ENCODE measurements around the gene RNF6.
"Not testable (repeated sequence)": the region's sequence is repeated elsewhere in the genome, so short reads cannot be mapped to it uniquely, and the experiment has no call there.

RNF6 gene

DNA sequence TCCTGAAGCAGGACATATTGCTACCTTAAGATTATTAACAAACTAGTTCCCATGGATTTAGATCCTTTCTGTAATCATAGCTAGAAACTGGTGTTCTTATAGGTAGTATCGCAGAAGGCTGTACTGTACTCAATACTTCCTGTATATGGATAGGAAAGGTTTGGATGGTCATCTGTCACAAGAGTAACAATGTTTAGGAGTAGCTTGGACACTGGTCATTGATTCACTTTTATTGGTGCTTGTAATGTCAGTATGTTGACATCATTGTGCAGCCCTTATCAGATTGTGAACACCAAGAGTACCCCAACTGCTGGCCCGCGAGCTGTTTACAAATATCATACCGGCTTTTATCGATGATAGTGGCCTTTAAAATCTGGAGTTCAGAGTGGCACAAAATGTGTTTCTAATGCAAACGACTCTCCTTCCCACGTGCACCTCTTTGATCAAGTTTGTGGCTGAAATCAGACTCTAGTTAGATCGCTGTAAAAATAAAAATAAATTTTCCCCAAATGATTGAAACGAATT is 31.2 kb upstream of the RNF6 start:
- TF ChIP-seq, protein P1, sequence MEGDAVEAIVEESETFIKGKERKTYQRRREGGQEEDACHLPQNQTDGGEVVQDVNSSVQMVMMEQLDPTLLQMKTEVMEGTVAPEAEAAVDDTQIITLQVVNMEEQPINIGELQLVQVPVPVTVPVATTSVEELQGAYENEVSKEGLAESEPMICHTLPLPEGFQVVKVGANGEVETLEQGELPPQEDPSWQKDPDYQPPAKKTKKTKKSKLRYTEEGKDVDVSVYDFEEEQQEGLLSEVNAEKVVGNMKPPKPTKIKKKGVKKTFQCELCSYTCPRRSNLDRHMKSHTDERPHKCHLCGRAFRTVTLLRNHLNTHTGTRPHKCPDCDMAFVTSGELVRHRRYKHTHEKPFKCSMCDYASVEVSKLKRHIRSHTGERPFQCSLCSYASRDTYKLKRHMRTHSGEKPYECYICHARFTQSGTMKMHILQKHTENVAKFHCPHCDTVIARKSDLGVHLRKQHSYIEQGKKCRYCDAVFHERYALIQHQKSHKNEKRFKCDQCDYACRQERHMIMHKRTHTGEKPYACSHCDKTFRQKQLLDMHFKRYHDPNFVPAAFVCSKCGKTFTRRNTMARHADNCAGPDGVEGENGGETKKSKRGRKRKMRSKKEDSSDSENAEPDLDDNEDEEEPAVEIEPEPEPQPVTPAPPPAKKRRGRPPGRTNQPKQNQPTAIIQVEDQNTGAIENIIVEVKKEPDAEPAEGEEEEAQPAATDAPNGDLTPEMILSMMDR (IDR thresholded peaks at IDR 0.05; ENCODE audit: low read depth, low read length) = no peak
- no peaks in the 10 kb centered on the region for H3K27me3 ChIP-seq (ENCODE audit: insufficient read depth, low read depth, severe bottlenecking)
- H3K27ac ChIP-seq = peak overlapping the region; percentile 99
- peaks cover 5% of the 10 kb centered on the region; the same call in 1 of the 2 replicates for H3K36me3 ChIP-seq
- H3K4me3 ChIP-seq (ENCODE audit: low read depth, low read length) = peak overlapping the region; percentile 90
- H3K9me3 ChIP-seq (ENCODE audit: severe bottlenecking) = no peaks in the 10 kb centered on the region
- DNase-seq = no peak

DNA sequence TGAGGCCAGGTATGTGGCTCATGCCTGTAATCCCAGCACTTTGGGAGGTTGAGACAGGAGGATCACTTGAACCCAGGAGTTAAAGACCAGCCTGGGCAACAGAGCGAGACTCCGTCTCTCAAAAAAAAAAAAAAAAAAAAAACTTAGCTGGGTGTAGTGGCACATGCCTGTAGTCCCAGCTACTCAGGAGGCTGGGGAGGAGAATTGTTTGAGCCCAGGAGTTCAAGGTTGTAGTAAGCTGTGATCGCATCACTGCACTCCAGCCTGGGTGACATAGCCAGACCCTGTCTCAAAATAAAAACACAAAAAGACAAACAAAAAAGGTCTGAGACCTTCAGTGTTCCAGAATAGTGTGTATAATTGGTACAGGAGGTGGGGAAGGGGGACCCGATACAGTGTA is 29.9 kb upstream of the RNF6 start:
- not testable (repeated sequence) for DNase-seq; H3K27me3 ChIP-seq (ENCODE audit: insufficient read depth, low read depth, severe bottlenecking); H3K27ac ChIP-seq; H3K36me3 ChIP-seq; H3K4me3 ChIP-seq (ENCODE audit: low read depth, low read length); H3K9me3 ChIP-seq (ENCODE audit: severe bottlenecking)

DNA sequence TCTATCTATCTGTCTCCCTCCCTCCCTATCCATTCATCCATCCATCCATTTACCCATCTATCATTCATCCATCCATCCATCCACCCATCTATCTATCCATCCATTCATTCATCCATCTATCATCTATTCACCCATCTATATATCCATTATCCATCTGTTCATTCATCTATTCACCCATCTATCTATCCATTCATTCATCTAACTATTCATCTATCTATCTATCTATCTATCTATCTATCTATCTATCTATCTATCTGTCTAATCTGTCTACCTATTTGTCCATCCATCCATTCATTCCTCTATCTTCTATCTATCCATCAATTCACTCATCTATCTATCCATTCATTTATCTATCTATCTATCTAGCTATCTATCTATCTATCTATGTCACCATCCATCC is 27.4 kb upstream of the RNF6 start:
- no peak overlapping the region for H3K4me3 ChIP-seq (ENCODE audit: low read depth, low read length)
- no peak overlapping the region for H3K27ac ChIP-seq
- TF ChIP-seq, protein P1 (IDR thresholded peaks at IDR 0.05; ENCODE audit: low read depth, low read length) = no peak
- H3K27me3 ChIP-seq (ENCODE audit: insufficient read depth, low read depth, severe bottlenecking) = no peaks in the 10 kb centered on the region
- no peak for DNase-seq
- H3K36me3 ChIP-seq = peaks cover 5% of the 10 kb centered on the region; the same call in 1 of the 2 replicates
- H3K9me3 ChIP-seq (ENCODE audit: severe bottlenecking) = no peaks in the 10 kb centered on the region

DNA sequence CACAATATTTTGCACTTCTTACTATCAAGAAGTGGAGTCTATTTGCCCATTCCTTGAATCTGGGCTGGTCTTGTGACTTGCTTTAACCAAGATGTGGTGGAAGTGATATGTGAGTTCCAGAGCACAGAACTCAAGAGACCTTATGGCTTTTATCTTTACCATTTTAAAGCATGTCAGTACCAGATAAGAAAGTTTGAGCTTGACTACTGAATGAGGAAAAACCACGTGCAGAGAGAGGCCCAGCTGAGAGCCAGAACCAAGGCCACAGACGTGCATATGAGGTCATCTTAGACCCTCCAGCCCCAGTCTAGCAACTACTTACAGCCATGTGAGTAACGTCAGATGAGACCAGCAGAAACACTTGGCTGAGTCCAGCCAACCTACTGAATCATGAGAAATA is 25.5 kb upstream of the RNF6 start:
- TF ChIP-seq, protein P1 (IDR thresholded peaks at IDR 0.05; ENCODE audit: low read depth, low read length) = no peak
- H3K36me3 ChIP-seq = no peaks in the 10 kb centered on the region
- H3K27me3 ChIP-seq (ENCODE audit: insufficient read depth, low read depth, severe bottlenecking) = no peaks in the 10 kb centered on the region
- no peak overlapping the region for H3K4me3 ChIP-seq (ENCODE audit: low read depth, low read length)
- DNase-seq = no peak
- H3K9me3 ChIP-seq (ENCODE audit: severe bottlenecking) = peaks cover 2% of the 10 kb centered on the region
- no peak overlapping the region for H3K27ac ChIP-seq

DNA sequence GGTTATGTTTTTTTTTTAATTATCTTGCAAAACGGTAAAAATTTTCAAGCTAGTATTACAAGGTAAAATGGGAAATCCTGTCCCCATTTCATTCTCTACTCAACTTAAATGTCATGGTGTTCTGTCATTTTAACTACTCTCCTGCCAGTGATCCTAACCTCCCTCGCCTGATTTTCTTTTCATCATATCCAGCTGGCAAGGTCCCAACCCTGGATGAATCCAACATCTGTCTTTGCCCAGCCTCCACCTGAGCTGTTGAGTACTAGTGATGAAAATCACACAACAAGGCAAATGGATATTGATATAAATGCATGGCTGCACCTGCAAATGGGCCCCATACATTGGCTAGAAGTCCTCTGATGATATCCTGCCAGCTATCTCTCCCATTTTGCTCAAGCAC is 24.9 kb upstream of the RNF6 start:
- H3K27me3 ChIP-seq (ENCODE audit: insufficient read depth, low read depth, severe bottlenecking) = no peaks in the 10 kb centered on the region
- H3K9me3 ChIP-seq (ENCODE audit: severe bottlenecking) = peaks cover 6% of the 10 kb centered on the region
- H3K36me3 ChIP-seq = no peaks in the 10 kb centered on the region
- TF ChIP-seq, protein P1 (IDR thresholded peaks at IDR 0.05; ENCODE audit: low read depth, low read length) = no peak
- no peak overlapping the region for H3K27ac ChIP-seq
- no peak for DNase-seq
- no peak overlapping the region for H3K4me3 ChIP-seq (ENCODE audit: low read depth, low read length)

DNA sequence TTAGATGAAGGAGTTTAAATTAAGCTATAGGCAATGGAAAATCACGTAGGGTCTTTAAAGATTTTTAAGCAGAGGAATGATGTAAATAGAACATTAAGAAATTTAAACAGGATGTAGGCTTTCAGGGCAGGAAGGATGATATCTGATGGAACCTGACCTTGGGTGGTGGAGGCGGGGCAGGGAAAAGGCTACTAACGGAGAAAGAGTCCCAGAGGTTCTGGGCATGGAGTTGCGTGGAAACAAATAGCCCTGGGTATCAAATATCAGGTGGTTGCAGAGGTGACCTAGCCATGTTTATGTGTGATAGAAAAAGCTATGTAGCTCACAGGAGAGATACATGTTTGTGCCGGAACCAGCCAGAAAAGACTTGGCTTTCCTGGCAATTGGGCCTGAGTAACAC is 24.0 kb upstream of the RNF6 start:
- Histone ChIP-seq H3K4me3 (ENCODE audit: low read depth, low read length) (no peak overlapping the region), H3K27ac (no peak overlapping the region), H3K27me3 (ENCODE audit: insufficient read depth, low read depth, severe bottlenecking) (no peaks in the 10 kb centered on the region), H3K9me3 (ENCODE audit: severe bottlenecking) (peaks cover 7% of the 10 kb centered on the region), H3K36me3 (no peaks in the 10 kb centered on the region)
- TF ChIP-seq, protein P1 (IDR thresholded peaks at IDR 0.05; ENCODE audit: low read depth, low read length) = no peak
- DNase-seq = no peak
